HG03565 (cell line): ENCODE measurements around the gene ITPKB.

ENCODE experiments used
- ATAC-seq: cut with Tn5 transposase; IDR thresholded peaks from one replicate; pipeline ENCODE4 v1.9.1; 2021; ENCODE audit warnings: mild to moderate bottlenecking, moderate library complexity; ENCODE audit not compliant: unreplicated experiment

The ITPKB gene

GRCh38 chr1:226706684-226707083, 32.4 kb downstream of the ITPKB start:
- no peak for ATAC-seq

- ATAC-seq: no peak
Observed at GRCh38 chr1:226704169-226704937, 34.7 kb downstream of the ITPKB start.

GRCh38 chr1:226702957-226703831, 35.9 kb downstream of the ITPKB start:
- ATAC-seq: peak; percentile 66

- no peak for ATAC-seq
Observed at GRCh38 chr1:226702318-226702956, 36.6 kb downstream of the ITPKB start.

- no peak for ATAC-seq
Observed at GRCh38 chr1:226700861-226701260, 38.2 kb downstream of the ITPKB start.

GRCh38 chr1:226699166-226699565, 39.9 kb downstream of the ITPKB start:
- ATAC-seq: no peak

- no peak for ATAC-seq
Observed at GRCh38 chr1:226698659-226699058, 40.4 kb downstream of the ITPKB start.

- no peak for ATAC-seq
Observed at GRCh38 chr1:226697929-226698544, 41.0 kb downstream of the ITPKB start.

GRCh38 chr1:226697151-226697928, 41.7 kb downstream of the ITPKB start:
- no peak for ATAC-seq

GRCh38 chr1:226696547-226696946, 42.5 kb downstream of the ITPKB start:
- no peak for ATAC-seq

GRCh38 chr1:226695335-226695900, 43.7 kb downstream of the ITPKB start:
- no peak for ATAC-seq

GRCh38 chr1:226692823-226693222, 46.3 kb downstream of the ITPKB start:
- ATAC-seq: no peak

- no peak for ATAC-seq
Observed at GRCh38 chr1:226692051-226692792, 46.9 kb downstream of the ITPKB start.

- peak; percentile 54 for ATAC-seq
Observed at GRCh38 chr1:226691247-226691646, 47.8 kb downstream of the ITPKB start.

GRCh38 chr1:226690460-226690982, 48.6 kb downstream of the ITPKB start:
- ATAC-seq: no peak

GRCh38 chr1:226688808-226689207, 50.3 kb downstream of the ITPKB start:
- no peak for ATAC-seq

- no peak for ATAC-seq
Observed at GRCh38 chr1:226688056-226688748, 50.9 kb downstream of the ITPKB start.

GRCh38 chr1:226687426-226687825, 51.7 kb downstream of the ITPKB start:
- no peak for ATAC-seq
